Esophagus squamous epithelium (tissue), 5 donors: Measurements from ENCODE around the gene SPSB4. TPM values are rescaled to one million over a fixed set of nuclear protein-coding genes. Genes with fewer than 3 reads are reported as not detected.

Experiments used
- DNase-seq: peaks from one replicate; lab custom pipeline; 2025; lab: John Stamatoyannopoulos, UW
- H3K27ac ChIP-seq, 4 donors: fragments of 200-600 bp; sonication (generic); one replicate each; pipeline ENCODE4 v1.5.1; 2016 to 2019; ENCODE audit warnings: mild to moderate bottlenecking in 1 of 4
- H3K27me3 ChIP-seq, 4 donors: fragments of 200-600 bp; sonication (generic); 1 replicate in 3 of 4; 2 replicates in 1 of 4; pipeline versions ENCODE4 v1.5.1 to v1.6.0; 2017 to 2021; ENCODE audit warnings: antibody characterized with exemption in 1 of 4
- H3K36me3 ChIP-seq, 3 donors: fragments of 200-600 bp; sonication (generic); one replicate each; pipeline ENCODE4 v1.5.1; 2016 to 2019
- H3K4me1 ChIP-seq, 3 donors: fragments of 200-600 bp; sonication (generic); one replicate each; pipeline ENCODE4 v1.5.1; 2017 to 2019
- H3K4me3 ChIP-seq, 4 donors: fragments of 200-600 bp; sonication (generic); 1 replicate in 3 of 4; 2 replicates in 1 of 4; pipeline ENCODE4 v1.5.1; 2016 to 2019; ENCODE audit warnings: mild to moderate bottlenecking in 2 of 4, moderate library complexity in 1 of 4
- H3K9me3 ChIP-seq, 3 donors: fragments of 200-600 bp; sonication (generic); one replicate each; pipeline ENCODE4 v1.5.1; 2016 to 2019
- POLR2A ChIP-seq, 4 donors: fragments of 450-650 bp; IDR thresholded peaks; one replicate each; pipeline ENCODE4 v1.6.1; 2017; ENCODE audit warnings: antibody characterized with exemption in 4 of 4, mild to moderate bottlenecking in 4 of 4, moderate library complexity in 3 of 4
- WGBS, 2 donors: methylation state at CpG; one replicate each; pipeline ENCODE4 v1.1.5; 2018; 5-methylcytosine and 5-hydroxymethylcytosine counted together
- intact Hi-C: fragments of 100-400 bp; cut with DNase I; formaldehyde crosslinking; loops from one replicate; pipeline ENCODE4 v1.15.0; 2022
- total RNA-seq, 4 donors: library from RNA; depleted of rRNA; stranded (reverse); fragments of >200 nt; gene quantifications; one replicate each; pipeline ENCODE4 v1.1.0, GENCODE V29; 2016
- TF ChIP-seq, protein P1 (sequence below), 6 experiments: fragments of 450-650 bp in 4 of 6; fragments of 200-600 bp in 2 of 6; sonication (generic) in 2 of 6; IDR thresholded peaks; one replicate each; pipeline ENCODE4 v1.5.1; 2016 to 2019; ENCODE audit warnings: antibody characterized with exemption in 6 of 6, mild to moderate bottlenecking in 4 of 6, moderate library complexity in 4 of 6
- donor health status: DM: yes; HTN: yes; CAD: no.

Gene SPSB4
- total RNA-seq, 4 donors from 2014 or later: not detected

- intact Hi-C loops: loop anchor here (10.0 kb wide), 2 partner anchors 71 to 89 kb away; no protein-coding TSS in a partner anchor
- WGBS, 2 donors: 77 to 90% methylated on average over 4 of the region's 4 CpGs
These were observed 52.4 kb downstream of the SPSB4 start for GRCh38 chr3:141103503-141103902.

GRCh38 chr3:141104151-141104821 lies 53.1 kb downstream of the SPSB4 start:
- Histone ChIP-seq H3K27me3 (no peaks in the 10 kb centered on the region), H3K36me3 (no peaks in the 10 kb centered on the region), H3K27ac (no peak overlapping the region), H3K4me3 (no peak overlapping the region), H3K9me3 (no peaks in the 10 kb centered on the region), H3K4me1 (no peaks in the 10 kb centered on the region)
- TF ChIP-seq, protein P1, sequence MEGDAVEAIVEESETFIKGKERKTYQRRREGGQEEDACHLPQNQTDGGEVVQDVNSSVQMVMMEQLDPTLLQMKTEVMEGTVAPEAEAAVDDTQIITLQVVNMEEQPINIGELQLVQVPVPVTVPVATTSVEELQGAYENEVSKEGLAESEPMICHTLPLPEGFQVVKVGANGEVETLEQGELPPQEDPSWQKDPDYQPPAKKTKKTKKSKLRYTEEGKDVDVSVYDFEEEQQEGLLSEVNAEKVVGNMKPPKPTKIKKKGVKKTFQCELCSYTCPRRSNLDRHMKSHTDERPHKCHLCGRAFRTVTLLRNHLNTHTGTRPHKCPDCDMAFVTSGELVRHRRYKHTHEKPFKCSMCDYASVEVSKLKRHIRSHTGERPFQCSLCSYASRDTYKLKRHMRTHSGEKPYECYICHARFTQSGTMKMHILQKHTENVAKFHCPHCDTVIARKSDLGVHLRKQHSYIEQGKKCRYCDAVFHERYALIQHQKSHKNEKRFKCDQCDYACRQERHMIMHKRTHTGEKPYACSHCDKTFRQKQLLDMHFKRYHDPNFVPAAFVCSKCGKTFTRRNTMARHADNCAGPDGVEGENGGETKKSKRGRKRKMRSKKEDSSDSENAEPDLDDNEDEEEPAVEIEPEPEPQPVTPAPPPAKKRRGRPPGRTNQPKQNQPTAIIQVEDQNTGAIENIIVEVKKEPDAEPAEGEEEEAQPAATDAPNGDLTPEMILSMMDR (IDR thresholded peaks at IDR 0.05): no peak
- no peak for TF ChIP-seq POLR2A (IDR thresholded peaks at IDR 0.05)
- intact Hi-C loops: loop anchor here (10.0 kb wide), 2 partner anchors 71 to 89 kb away; no protein-coding TSS in a partner anchor
- DNase-seq: no peak
- 77 to 92% methylated on average over 5 to 7 of the region's 12 CpGs for WGBS, 2 donors

More at GRCh38 chr3:141103503-141103902, 52.4 kb downstream of the SPSB4 start:
- no peaks in the 10 kb centered on the region for H3K9me3 ChIP-seq
- no peak overlapping the region for H3K4me3 ChIP-seq
- no peaks in the 10 kb centered on the region for H3K27me3 ChIP-seq
- H3K4me1 ChIP-seq: no peaks in the 10 kb centered on the region
- no peak overlapping the region for H3K27ac ChIP-seq
- no peak for DNase-seq
- H3K36me3 ChIP-seq: no peaks in the 10 kb centered on the region
- TF ChIP-seq, protein P1 (IDR thresholded peaks at IDR 0.05): no peak
- no peak for TF ChIP-seq POLR2A (IDR thresholded peaks at IDR 0.05)

- intact Hi-C loops: loop anchor here (10.0 kb wide), 2 partner anchors 69 to 91 kb away; no protein-coding TSS in a partner anchor
- H3K4me1 ChIP-seq: no peaks in the 10 kb centered on the region
- DNase-seq: no peak
- H3K4me3 ChIP-seq: no peak overlapping the region
- no peak for TF ChIP-seq POLR2A (IDR thresholded peaks at IDR 0.05)
- TF ChIP-seq, protein P1 (IDR thresholded peaks at IDR 0.05): peak in 5 of 6 experiments; percentile 61 to 78 (median 74)
- 23 to 34% methylated on average over 6 of the region's 7 CpGs for WGBS, 2 donors
- no peaks in the 10 kb centered on the region for H3K27me3 ChIP-seq
- H3K9me3 ChIP-seq: no peaks in the 10 kb centered on the region
- H3K36me3 ChIP-seq: no peaks in the 10 kb centered on the region
- H3K27ac ChIP-seq: no peak overlapping the region
These were observed 54.9 kb downstream of the SPSB4 start for GRCh38 chr3:141105828-141106628.

- no peak overlapping the region for H3K4me3 ChIP-seq
- no peaks in the 10 kb centered on the region for H3K4me1 ChIP-seq
- DNase-seq: no peak
- 89 to 97% methylated on average over 1 to 2 of the region's 2 CpGs for WGBS, 2 donors
- no peaks in the 10 kb centered on the region for H3K27me3 ChIP-seq
- H3K36me3 ChIP-seq: no peaks in the 10 kb centered on the region
- no peaks in the 10 kb centered on the region for H3K9me3 ChIP-seq
- TF ChIP-seq, protein P1 (IDR thresholded peaks at IDR 0.05): no peak
- TF ChIP-seq POLR2A (IDR thresholded peaks at IDR 0.05): no peak
- H3K27ac ChIP-seq: no peak overlapping the region
- intact Hi-C loops: loop anchor here (10.0 kb wide), 2 partner anchors 68 to 92 kb away; no protein-coding TSS in a partner anchor
These were observed 55.7 kb downstream of the SPSB4 start for GRCh38 chr3:141106842-141107241.

- DNase-seq: no peak
- no peak overlapping the region for H3K27ac ChIP-seq
- H3K4me1 ChIP-seq: no peaks in the 10 kb centered on the region
- TF ChIP-seq, protein P1 (IDR thresholded peaks at IDR 0.05): no peak
- TF ChIP-seq POLR2A (IDR thresholded peaks at IDR 0.05): no peak
- H3K9me3 ChIP-seq: no peaks in the 10 kb centered on the region
- no peaks in the 10 kb centered on the region for H3K36me3 ChIP-seq
- intact Hi-C loops: loop anchor here (10.0 kb wide), 2 partner anchors 67 to 93 kb away; no protein-coding TSS in a partner anchor
- H3K4me3 ChIP-seq: no peak overlapping the region
- H3K27me3 ChIP-seq: no peaks in the 10 kb centered on the region
- 65 to 66% methylated on average over 3 to 4 of the region's 6 CpGs for WGBS, 2 donors
These were observed 56.9 kb downstream of the SPSB4 start for GRCh38 chr3:141108039-141108438.
